ENCODE data around the gene IL12RB2. TPM values are rescaled to one million over a fixed set of nuclear protein-coding genes. Genes with fewer than 3 reads are reported as not detected.

IL12RB2 gene
- total RNA-seq, 1 experiment from 2014 or later = 0.22 TPM

DNA sequence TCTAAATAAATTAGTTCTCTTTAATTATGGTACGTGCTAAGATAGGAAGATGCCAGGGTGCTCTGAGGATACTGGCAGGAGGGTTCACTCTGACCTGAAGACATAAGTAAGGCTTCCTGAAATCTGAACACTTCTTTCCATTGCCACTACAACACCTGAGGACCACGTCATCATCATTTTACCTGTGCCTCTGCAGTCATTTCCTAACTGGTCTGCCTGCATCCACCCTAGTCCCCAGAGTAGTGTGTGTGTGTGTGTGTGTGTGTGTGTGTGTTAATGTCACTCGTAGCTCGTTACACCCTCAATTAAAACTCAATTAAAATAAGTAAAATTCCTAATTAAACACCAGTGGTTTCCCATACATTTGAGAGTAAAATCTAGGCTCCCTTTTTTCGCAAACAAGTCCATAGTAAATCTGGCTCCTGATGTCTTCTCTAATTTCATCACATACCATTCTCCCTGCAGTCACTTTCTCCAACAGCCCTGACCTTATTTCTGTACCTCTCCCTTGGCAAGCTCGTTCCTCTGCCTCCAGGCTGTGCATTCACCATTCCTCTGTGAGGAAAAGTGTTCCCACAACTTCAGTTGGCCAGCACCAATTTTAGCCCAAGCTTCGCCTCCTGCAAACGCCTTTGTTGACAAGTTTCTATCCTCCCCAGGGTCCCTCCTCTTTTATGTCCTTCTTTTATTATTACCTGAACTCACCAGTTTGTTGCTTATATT, 8.7 kb downstream of the IL12RB2 start:
- CTCF ChIA-PET = no interaction called here
- no peak overlapping the region for H3K27ac ChIP-seq (ENCODE audit: low read depth, low read length)
- DNase-seq (ENCODE audit: low read depth, low spot score) (no peak), ATAC-seq (no peak)
- TF ChIP-seq, protein P1, sequence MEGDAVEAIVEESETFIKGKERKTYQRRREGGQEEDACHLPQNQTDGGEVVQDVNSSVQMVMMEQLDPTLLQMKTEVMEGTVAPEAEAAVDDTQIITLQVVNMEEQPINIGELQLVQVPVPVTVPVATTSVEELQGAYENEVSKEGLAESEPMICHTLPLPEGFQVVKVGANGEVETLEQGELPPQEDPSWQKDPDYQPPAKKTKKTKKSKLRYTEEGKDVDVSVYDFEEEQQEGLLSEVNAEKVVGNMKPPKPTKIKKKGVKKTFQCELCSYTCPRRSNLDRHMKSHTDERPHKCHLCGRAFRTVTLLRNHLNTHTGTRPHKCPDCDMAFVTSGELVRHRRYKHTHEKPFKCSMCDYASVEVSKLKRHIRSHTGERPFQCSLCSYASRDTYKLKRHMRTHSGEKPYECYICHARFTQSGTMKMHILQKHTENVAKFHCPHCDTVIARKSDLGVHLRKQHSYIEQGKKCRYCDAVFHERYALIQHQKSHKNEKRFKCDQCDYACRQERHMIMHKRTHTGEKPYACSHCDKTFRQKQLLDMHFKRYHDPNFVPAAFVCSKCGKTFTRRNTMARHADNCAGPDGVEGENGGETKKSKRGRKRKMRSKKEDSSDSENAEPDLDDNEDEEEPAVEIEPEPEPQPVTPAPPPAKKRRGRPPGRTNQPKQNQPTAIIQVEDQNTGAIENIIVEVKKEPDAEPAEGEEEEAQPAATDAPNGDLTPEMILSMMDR (IDR thresholded peaks at IDR 0.05 in 2 of 3, conservative IDR thresholded peaks at IDR 0.05 in 1 of 3; ENCODE audit: borderline replicate concordance in 1 of 3, insufficient read depth in 1 of 3, low read depth in 2 of 3, low read length in 2 of 3) = no peak
- no peak for TF ChIP-seq MAX (IDR thresholded peaks at IDR 0.05)
- no peak for TF ChIP-seq SRF (IDR thresholded peaks at IDR 0.05; ENCODE audit: low read depth)
- TF ChIP-seq ZNF274 (IDR thresholded peaks at IDR 0.05; ENCODE audit: low read depth, low read length) = no peak
- TF ChIP-seq EZH2 (IDR thresholded peaks at IDR 0.05) = no peak
- no peak for TF ChIP-seq FOSL1 (IDR thresholded peaks at IDR 0.05; ENCODE audit: low read depth)
- no peak for TF ChIP-seq TCF7L2 (IDR thresholded peaks at IDR 0.05; ENCODE audit: borderline replicate concordance, extremely low read depth, insufficient read depth, insufficient read length)
- TF ChIP-seq POLR2AphosphoS5 (IDR thresholded peaks at IDR 0.05; ENCODE audit: low read depth, low read length) = no peak
- TF ChIP-seq, protein P2, sequence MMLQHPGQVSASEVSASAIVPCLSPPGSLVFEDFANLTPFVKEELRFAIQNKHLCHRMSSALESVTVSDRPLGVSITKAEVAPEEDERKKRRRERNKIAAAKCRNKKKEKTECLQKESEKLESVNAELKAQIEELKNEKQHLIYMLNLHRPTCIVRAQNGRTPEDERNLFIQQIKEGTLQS (IDR thresholded peaks at IDR 0.05) = no peak
- TF ChIP-seq CBX3 (IDR thresholded peaks at IDR 0.05; ENCODE audit: low read depth) = no peak
- TF ChIP-seq RAD21 (IDR thresholded peaks at IDR 0.05; ENCODE audit: low read depth) = no peak
- no peak for TF ChIP-seq JUND (IDR thresholded peaks at IDR 0.05)
- H2AFZ ChIP-seq (ENCODE audit: low read depth, low read length, poor library complexity, severe bottlenecking) = no peak overlapping the region
- no peaks in the 10 kb centered on the region for H3K36me3 ChIP-seq (ENCODE audit: control insufficient read depth in 1 of 2, insufficient read depth in 2 of 2, low read length in 2 of 2)
- H3K27me3 ChIP-seq (ENCODE audit: insufficient read depth, low read length) = no peaks in the 10 kb centered on the region
- POLR2A ChIA-PET = interaction anchor here (0.6 kb wide), 1 partner anchor 145 kb away, joined by 3 read pairs; no protein-coding TSS in a partner anchor
- RAD21 ChIA-PET (ENCODE audit: low non-redundant PET in 1 of 2, low total read pairs in 2 of 2, uncharacterized antibody in 2 of 2, unreplicated experiment in 2 of 2) = no interaction called here
- intact Hi-C loops (cut with micrococcal nuclease) = no loop called here
- H3K4me2 ChIP-seq (ENCODE audit: low read length) = no peak overlapping the region
- no peak overlapping the region for H3K4me3 ChIP-seq (replicated peaks in 1 of 2; ENCODE audit: low read depth in 1 of 2, low read length in 2 of 2)
- no peaks in the 10 kb centered on the region for H3K9me2 ChIP-seq (ENCODE audit: insufficient read depth)
- no peaks in the 10 kb centered on the region for H3K9me3 ChIP-seq (ENCODE audit: control insufficient read depth in 1 of 2, insufficient read depth in 1 of 2, low read depth in 1 of 2, low read length in 2 of 2)
- H3K9ac ChIP-seq (ENCODE audit: low read length) = no peak overlapping the region
- no peaks in the 10 kb centered on the region for H3K4me1 ChIP-seq (ENCODE audit: control insufficient read depth in 1 of 2, insufficient read depth in 2 of 2, low read length in 2 of 2)
- H4K20me1 ChIP-seq (ENCODE audit: insufficient read depth) = no peaks in the 10 kb centered on the region
- BruUV-seq (replicated peaks) = no TSS peak
- H3K79me2 ChIP-seq (ENCODE audit: insufficient read depth, low read length) = no peaks in the 10 kb centered on the region
